HepG2 (cell line): Measurements from ENCODE around the gene ERRFI1. TPM values are rescaled to one million over a fixed set of nuclear protein-coding genes. Genes with fewer than 3 reads are reported as not detected.
A peak's percentile ranks its signal among the peaks of the same experiment; 100 is the strongest.

Experiments used
- ARID4A ChIP-seq: sonication (generic); formaldehyde crosslinking; IDR thresholded peaks from 2 replicates; pipeline ENCODE4 v1.5.0; 2020; ENCODE audit warnings: mild to moderate bottlenecking, missing genetic modification reagents, borderline replicate concordance
- BATF2 ChIP-seq: sonication (generic); formaldehyde crosslinking; IDR thresholded peaks from 2 replicates; pipeline ENCODE4 v1.8.0; 2022; ENCODE audit warnings: mild to moderate bottlenecking, missing genetic modification reagents, moderate library complexity
- CEBPG ChIP-seq: IDR thresholded peaks from 2 replicates; pipeline ENCODE4 v1.6.1; 2016
- FLYWCH1 ChIP-seq: sonication (generic); formaldehyde crosslinking; IDR thresholded peaks from 2 replicates; pipeline ENCODE4 v1.8.1; 2023; ENCODE audit warnings: mild to moderate bottlenecking, missing genetic modification reagents
- NR2F2 ChIP-seq: IDR thresholded peaks from 2 replicates; pipeline ENCODE4 v1.6.1; 2012; ENCODE audit warnings: low read depth, inconsistent platforms, borderline replicate concordance
- POLR2A ChIP-seq, 2 experiments: IDR thresholded peaks; 2 replicates each; pipeline ENCODE4 v1.6.1; 2011; ENCODE audit warnings: low read depth in 2 of 2, low read length in 2 of 2, mild to moderate bottlenecking in 1 of 2, moderate library complexity in 1 of 2; ENCODE audit not compliant: insufficient read depth in 1 of 2
- SNAPC4 ChIP-seq: sonication (generic); formaldehyde crosslinking; IDR thresholded peaks from 2 replicates; pipeline ENCODE4 v1.4.0; 2020; ENCODE audit warnings: mild to moderate bottlenecking, missing genetic modification reagents
- TGIF2 ChIP-seq: IDR thresholded peaks from 2 replicates; pipeline ENCODE4 v1.6.1; 2016; ENCODE audit warnings: control low read depth, missing compliant biosample characterization
- ZFP36L1 ChIP-seq: sonication (generic); formaldehyde crosslinking; IDR thresholded peaks from 2 replicates; pipeline ENCODE4 v1.8.0; 2022; ENCODE audit warnings: mild to moderate bottlenecking, missing genetic modification reagents, moderate library complexity
- ZNF513 ChIP-seq: sonication (generic); formaldehyde crosslinking; conservative IDR thresholded peaks from 2 replicates; pipeline ENCODE4 v1.5.0; 2020; ENCODE audit warnings: missing genetic modification reagents
- ZNF784 ChIP-seq: sonication (generic); formaldehyde crosslinking; IDR thresholded peaks from 2 replicates; pipeline ENCODE4 v1.5.1; 2020; ENCODE audit warnings: missing genetic modification reagents, mild to moderate bottlenecking, borderline replicate concordance
- ZZZ3 ChIP-seq: sonication (generic); formaldehyde crosslinking; IDR thresholded peaks from 2 replicates; pipeline ENCODE4 v1.4.0; 2020; ENCODE audit warnings: missing genetic modification reagents, mild to moderate bottlenecking, borderline replicate concordance
- polyA plus RNA-seq, 8 experiments: library from polyadenylated mRNA; depleted of rRNA in 3 of 8; stranded (reverse) in 7 of 8; unstranded in 1 of 8; fragments of >200 nt; fragmentation: Illumina TruSeq in 4 of 8; extraction: Trizol in 4 of 8; gene quantifications; 2 replicates each; pipeline versions ENCODE4 v1.2.1 to v1.2.3, GENCODE V29; 2011 to 2016; ENCODE audit warnings: low read depth in 4 of 8, missing spikeins in 1 of 8, mixed read lengths in 1 of 8; ENCODE audit not compliant: insufficient read depth in 1 of 8
- total RNA-seq, 5 experiments: library from RNA; depleted of rRNA; stranded (reverse); fragments of >200 nt; fragmentation: Illumina TruSeq; extraction: Trizol; gene quantifications; 2 replicates each; pipeline ENCODE4 v1.2.3, GENCODE V29; 2016; ENCODE audit warnings: low read depth in 1 of 5
- TF ChIP-seq, protein P1 (sequence below): IDR thresholded peaks from 2 replicates; pipeline ENCODE4 v1.6.1; 2016; ENCODE audit warnings: low read depth, borderline replicate concordance

Gene ERRFI1
- total and polyA plus RNA-seq, 2 of the 13 experiments (the other 11 are each of a cell fraction or from before 2014, with no cell fraction given), result 84.4 to 753 TPM

DNA sequence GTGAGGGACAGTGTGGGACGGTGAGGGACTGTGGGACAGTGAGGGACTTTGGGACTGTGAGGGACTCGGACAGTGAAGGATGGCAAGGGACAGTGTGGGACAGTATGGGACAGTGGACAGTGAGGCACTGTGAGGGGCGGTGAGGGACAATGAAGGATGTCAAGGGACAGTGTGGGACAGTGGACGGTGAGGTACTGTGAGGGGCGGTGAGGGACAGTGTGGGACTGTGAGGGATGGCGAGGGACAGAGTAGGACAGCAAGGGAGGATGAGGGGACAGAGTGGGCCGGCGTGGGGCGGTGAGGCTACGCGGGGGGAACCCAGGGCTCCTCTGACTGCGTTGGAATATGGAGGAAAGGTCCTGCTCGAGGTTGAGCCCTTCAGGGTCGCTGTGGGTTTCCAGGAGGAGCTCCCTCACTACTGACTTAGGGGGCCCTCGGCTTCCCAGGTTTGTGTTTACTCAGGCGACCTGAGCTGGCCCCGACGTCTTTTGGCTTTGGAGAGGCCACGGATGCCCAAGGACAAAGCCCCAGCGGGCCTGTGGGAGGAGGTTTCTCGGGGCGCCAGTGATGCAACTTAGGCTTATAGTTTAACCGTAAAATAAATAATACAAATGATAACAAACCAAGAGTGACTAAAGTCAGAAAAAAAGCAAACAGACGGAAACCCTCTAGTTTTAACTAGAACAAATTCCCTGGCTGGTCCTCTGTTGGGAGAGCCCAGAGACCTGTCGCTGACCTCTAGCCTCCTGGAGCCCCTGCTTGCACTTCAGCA, 1.1 kb upstream of the ERRFI1 start (continued):
- TF ChIP-seq ZNF513 (CRISPR knock-in tag), result no peak
- TF ChIP-seq POLR2A (IDR thresholded peaks at IDR 0.05; ENCODE audit: insufficient read depth in 1 of 2, low read depth in 2 of 2, low read length in 2 of 2), result peak; percentile 75 to 95
- TF ChIP-seq, protein P1, sequence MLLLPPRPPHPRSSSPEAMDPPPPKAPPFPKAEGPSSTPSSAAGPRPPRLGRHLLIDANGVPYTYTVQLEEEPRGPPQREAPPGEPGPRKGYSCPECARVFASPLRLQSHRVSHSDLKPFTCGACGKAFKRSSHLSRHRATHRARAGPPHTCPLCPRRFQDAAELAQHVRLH, result no peak
- no peak; the same call in none of the 2 replicates for TF ChIP-seq ARID4A (CRISPR knock-in tag)
- TF ChIP-seq NR2F2, result no peak; the same call in 1 of the 2 replicates
- peak; percentile 72; the same call in 1 of the 2 replicates for TF ChIP-seq BATF2 (CRISPR knock-in tag)
- TF ChIP-seq ZZZ3 (CRISPR knock-in tag), result no peak
- no peak for TF ChIP-seq ZFP36L1 (CRISPR knock-in tag)
- peak; percentile 93 for TF ChIP-seq CEBPG (CRISPR knock-in tag)
- no peak for TF ChIP-seq FLYWCH1 (CRISPR knock-in tag)
- peak; percentile 75 for TF ChIP-seq SNAPC4 (CRISPR knock-in tag)
- peak; percentile 79 for TF ChIP-seq TGIF2 (CRISPR knock-in tag)
- no peak for TF ChIP-seq ZNF784
